OCI-M2 (cell line): ENCODE results near the gene BICDL1.

Experiments
- DNase-seq: peaks from one replicate; lab custom pipeline; 2025; ENCODE audit not compliant: unreplicated experiment; lab: John Stamatoyannopoulos, UW

The BICDL1 gene

DNA sequence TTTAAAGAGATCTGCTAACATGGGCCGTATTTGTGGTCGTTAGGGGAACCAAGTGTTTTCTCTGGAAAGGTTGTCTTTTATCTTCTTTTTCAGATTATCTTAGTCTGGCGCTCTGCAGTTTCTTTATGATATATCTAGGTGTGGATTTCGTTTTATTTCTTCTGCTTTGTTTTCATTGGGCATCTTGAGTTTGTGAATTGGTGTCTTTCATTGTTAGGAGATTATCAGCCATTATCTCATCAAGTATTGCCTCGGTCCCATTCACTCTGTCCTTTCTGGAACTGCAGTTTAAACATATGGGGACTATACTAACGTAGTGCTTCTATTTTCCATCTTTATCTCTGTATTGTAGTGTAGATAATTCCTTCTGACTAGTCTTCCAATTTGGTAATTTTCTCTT lies 60.4 kb downstream of the BICDL1 start:
- DNase-seq: no peak

DNA sequence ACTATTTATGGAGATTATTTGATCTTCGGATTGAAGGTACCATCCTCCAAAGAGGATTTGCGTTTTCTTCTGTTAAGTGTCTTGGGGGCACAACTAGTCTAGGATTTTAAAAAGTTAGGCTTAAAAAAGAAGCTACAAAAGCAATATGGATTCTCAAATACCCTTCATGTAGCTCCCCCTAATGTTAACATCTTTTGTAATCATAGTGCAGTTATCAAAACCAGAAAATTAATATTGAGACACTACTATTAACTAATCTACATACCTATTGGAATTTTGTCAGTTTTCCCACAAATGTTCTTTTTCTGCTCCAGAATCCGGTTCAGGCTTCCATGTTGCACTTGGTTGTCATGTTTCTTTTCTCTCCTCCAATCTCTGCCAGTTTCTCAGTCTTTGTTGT lies 62.5 kb downstream of the BICDL1 start:
- DNase-seq: no peak

DNA sequence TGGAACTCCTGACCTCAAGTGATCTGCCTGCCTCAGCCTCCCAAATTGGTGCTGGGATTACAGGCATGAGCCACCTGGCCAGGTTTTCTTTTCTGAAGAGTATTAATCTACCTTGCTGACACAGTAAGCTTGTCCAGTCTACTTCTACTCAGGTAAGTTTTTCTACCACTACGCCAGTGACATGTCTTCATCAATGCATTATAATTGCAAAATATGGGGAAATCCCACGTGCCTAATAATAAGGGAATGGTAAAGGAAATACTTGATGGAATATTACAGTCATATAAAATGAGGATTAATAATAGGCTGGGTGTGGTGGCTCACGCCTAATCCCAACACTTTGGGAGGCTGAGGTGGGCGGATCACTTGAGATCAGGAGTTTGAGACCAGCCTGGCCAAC lies 65.3 kb downstream of the BICDL1 start:
- no peak for DNase-seq

DNA sequence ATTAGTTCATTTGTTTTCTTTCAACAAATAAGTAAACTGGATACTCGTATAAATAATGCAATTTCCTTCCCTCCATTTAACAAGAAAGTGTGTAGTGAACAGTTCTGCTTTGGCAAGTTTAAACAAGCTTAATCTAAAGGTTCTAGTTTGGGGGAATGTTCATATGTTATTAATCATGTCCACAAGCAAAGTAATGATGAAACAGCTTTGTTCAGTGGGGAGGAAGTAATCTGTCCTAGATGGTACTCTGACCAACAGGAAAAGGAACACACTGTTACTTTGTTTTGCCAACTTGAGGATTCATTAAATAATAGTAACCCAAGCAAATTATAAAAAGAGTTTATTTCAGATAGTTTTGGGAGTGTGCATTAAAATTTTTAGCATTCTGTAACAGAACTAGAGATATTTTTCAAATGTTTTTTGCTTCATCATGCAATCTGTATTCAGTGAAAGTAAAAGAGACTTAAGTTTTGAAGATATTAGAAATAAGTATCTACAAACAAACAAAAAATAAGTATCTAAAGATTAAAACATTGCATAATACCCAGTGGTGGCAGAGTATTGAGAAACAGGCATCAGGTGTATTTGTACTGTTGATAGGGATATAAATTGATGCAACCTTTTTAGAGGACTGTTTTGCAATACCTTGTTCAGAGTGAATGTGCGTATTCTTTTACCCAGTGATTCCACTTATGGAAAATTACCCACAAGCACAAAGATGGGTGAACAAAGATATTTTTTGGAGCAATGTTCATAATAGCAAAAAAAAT lies 66.4 kb downstream of the BICDL1 start:
- DNase-seq: no peak

DNA sequence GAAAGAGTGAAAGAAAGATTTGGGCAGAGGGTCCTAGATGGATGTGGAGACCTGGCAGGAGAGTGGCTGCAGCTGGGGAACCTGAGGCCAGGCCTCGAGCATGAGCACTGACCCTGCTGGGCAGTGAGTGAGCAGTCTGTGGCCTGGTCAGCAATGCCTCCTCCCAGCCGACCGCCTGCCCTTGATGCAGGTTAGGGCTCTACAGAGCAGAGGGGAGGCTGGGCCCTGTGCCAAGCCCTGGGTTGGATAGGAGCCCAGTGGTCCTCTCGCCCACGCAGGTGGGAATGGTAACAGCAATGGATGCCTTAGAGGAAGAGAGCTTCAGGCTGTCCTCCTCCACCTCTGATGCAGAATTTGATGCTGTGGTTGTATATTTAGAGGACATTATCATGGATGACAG lies 67.7 kb downstream of the BICDL1 start:
- DNase-seq: no peak

DNA sequence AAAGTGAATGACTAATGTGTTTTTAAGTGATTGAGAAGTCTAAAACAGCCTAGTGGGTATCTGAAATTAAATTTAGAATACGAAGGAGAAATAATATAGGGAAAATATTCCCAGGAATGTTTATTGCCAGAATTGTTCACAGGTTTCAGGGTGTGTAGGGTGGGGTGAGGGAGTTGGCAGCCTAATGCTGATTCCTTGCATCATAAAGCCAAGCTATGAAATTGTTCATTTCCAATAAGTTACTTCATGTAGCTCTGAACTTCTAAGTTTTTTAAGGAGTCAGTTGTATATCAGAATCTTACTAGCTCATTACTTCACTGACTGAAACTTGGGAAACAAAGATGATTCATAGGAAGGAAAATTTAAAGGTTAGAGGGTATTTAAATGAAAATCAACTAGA lies 71.2 kb downstream of the BICDL1 start:
- DNase-seq: no peak

DNA sequence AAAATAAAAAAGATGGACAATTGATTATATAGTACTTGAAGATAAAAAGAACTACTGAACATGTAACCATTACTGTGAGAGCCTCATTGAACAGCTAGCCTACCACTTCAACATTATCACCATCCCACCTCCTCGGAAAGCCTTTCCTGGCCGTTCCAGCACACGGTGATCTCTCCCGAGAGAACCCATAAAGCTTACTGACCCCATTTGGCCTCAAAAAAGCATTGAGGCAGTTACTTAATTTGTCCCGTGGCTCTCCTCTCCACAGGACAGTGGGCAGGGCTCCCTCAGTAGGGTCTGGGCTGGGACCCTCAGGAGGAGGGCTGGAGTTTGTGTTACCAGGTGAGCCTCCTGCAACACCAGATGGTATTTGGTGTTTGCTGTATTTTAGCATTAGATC lies 71.7 kb downstream of the BICDL1 start:
- no peak for DNase-seq

DNA sequence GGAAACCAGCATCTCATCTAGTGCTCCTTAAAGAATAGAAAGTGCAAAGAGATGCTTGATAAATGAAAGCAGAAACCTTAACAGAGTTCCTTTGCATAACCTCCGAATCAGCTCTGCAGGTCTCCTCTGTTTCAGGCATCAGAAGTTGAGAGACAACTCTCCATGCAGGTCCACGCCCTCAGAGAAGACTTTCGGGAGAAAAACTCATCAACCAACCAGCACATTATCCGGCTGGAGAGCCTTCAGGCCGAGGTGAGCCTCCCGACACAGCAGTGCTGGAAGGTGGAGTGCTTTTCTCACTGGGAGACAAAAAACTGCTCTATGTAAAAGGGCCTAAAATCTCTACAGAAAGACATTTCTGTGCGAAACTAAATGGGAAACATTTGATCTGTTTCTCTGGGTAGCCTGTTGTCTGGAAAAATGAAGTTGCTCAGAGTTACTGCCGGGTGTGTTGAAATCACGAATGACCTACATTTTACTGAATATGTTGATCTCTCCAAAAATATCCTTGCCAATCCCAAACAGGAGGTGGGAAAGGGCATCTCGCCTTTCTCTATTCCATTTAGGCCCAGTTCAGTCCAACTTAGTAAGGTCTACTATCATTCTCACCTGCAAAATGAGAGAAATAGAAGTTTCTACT lies 72.7 kb downstream of the BICDL1 start:
- DNase-seq: no peak

DNA sequence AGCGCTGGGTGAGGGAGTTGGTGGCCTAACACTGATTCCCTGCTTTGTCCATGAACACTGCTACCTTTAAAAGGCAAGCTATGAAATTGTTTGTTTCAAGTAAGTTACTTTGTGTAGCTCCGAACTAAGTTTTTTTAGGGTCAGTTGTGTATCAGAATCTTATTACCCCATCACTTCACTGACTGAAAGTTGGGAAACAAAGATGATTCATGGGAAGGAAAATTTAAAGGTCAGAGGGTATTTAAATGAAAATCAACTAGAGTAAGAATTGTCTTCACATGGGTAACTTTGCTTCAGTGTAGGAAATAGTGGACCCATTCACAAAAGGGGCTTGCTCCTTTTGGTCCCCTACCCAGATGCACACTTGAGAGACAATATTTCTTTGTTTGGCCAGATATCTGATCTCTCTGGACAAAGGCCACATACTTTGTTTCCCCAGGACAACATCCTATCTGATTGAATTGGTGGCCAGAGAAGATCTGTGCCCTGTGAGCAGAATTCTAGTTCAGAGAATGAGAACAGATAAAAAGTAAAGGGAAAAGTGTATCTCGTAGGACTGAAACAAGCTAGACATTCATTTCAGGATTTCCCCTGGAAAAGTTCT lies 74.0 kb downstream of the BICDL1 start:
- no peak for DNase-seq

DNA sequence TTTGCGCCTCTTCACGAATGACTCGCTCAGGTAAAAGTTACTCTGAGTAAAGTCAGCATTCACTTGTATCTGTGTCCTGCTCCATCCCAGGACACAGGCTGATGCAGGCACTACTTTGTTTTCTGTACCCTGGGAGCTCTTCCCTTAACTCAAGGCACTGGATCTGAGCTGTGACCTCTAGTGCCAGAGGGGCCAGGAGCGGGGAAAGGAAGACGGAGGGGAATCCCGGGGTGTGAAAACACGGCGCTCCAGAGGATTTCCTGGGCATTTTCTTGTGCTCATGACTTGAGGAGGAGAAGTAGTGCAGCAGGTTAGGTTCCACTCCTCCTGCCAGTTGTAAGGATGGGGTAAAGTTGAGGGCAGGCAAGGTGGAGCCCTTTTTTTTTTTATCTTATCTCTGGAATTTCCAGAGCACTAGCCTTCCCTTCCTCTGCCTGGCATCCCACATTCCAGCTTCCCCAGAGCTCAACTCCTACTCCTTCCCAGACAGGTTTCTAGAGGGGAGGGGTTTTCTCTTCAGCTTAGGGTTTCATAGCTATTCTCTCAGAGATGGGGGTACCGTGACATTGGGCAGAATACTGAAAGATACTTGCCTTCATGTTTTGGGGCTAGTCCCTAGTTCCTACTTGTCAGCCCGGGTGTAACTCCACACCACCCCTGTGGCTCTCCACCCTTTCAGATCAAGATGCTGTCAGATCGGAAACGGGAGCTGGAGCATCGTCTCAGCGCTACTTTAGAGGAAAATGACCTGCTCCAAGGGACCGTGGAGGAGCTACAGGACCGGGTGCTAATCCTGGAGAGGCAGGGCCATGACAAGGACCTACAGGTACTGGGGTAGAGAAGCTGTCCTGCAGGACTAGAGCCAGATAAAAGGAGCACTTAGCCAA lies 75.3 kb downstream of the BICDL1 start:
- DNase-seq: no peak

DNA sequence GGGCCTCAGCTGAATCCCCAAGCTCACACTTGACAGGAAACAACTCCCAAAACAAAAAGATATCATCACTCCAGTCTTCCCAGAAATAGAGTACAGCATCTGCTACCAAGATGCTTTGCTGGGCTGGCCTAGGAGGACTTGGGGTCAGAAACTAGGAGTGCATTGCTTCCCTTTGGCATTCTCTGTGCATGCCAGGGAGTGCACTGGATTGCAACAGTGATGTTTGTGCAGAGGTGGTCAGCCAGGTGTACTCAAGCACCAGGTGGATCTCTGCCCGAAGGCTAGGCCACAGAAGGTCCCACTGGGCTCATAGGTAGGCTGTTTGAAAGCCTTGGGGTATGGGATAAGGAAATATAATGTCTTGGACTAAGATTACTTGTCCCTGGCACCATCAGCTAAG lies 76.4 kb downstream of the BICDL1 start:
- no peak for DNase-seq

DNA sequence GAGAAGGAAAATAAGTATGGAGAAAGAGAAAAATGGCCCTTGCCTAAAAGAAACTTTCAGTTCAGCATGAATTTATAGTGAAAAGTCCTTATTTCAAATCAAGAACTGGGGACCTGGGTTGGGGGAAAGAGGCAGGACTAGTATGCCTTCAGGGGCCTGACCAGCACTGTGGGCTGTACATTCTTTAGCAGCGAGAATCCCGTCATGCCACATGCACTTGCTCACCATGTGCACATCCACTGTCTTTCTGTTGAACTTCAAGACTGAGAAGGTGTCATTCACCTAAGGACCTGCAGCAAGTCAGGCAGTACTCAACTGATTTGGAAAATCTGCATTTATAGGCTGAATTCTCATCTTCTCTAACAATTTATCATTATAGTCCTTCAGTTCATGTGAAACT lies 77.3 kb downstream of the BICDL1 start:
- DNase-seq: no peak

DNA sequence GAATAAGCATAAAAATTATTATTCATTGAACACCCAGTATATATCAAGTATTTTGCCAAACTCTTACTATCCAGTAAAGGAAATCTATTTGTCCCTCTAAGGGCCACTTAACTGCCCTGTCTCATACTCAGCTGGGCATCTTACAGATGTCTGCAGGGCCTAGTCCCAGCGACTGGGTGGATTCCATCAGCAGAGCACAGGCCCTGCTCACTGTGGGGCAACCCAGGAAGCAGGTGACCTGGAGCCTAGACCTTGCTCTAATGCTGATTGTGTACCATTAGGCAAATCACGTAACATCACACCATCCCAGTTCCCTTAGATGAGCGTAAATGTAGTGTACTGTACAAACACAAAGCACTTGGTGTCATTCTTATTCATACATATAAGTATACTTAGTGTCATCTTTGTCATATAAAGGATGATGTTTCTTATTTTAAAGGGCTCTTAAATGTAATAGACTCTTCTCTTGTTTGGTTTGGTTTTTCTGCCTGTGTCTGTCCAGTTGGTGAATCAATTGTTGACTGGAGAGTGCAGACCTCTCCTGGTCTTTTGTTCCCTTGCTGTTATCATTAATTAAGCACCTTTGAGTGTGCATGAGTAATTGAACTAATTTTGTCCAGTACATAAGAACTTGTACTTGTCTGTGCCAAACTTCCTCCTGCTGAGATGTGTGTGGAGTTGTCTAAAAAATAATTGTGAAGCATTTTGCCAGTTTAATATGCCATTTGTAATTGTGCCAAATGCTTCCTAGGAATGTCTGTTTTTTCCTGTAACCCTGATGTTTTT lies 78.2 kb downstream of the BICDL1 start:
- DNase-seq: no peak

DNA sequence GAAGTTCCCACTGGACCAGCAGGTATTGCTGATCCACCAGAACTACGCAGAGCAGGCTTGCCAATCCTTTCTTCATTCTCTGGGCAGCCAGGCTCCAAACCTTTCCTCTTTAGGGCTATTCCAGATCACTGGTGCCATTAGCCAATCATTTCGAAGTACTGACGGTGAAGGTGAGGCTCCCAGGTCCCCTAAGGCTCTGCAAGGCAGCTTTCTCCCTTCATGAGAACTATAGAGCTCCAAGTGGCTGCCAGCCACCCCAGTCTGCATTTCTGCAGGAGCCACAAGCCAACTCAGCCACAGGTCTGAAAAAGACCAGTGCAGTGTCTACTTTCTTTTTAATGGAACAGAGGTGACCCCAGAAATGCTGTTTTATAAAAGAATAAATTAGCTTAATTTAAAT lies 78.9 kb downstream of the BICDL1 start:
- DNase-seq: no peak

DNA sequence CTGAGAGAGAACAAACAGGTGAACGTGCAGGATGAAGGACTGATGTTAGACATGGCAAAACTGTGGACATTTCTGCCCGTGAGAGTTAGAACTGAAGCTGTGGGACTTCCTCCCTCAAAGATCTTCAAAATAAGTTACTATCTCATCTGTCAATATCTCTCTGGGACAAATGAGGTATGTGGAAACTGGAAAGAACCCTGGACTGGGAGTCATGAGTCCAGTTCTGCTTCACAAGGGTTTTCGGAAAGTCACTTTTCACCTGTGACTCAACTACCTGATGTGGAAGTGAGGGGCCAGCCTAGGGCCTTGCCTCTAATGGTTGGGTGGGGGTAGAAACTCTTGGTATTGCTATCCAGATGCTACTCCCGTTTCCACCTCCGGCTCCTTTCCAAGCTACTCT lies 80.2 kb downstream of the BICDL1 start:
- no peak for DNase-seq

DNA sequence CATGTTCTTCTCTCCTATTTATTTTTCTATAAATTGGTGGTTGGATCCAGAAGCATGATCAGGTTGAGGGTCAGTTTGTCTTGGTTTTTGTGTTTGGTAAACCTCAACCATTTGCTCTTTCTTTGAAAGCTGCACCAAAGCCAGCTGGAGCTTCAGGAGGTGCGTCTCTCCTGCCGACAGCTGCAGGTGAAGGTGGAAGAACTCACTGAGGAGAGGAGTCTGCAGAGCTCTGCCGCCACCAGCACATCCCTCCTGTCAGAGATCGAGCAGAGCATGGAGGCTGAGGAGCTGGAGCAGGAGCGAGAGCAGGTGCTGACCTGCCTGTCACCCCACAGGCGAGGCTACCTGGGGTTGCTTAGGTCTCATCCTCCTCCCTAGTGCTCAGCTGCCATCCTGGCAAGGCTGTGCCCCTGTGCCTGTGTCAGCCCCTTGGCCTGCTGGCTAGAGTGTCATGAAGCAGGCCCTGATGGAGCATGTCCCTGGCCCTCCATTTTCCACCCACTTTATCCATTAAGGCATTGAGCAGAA lies 82.5 kb downstream of the BICDL1 start:
- DNase-seq: no peak

DNA sequence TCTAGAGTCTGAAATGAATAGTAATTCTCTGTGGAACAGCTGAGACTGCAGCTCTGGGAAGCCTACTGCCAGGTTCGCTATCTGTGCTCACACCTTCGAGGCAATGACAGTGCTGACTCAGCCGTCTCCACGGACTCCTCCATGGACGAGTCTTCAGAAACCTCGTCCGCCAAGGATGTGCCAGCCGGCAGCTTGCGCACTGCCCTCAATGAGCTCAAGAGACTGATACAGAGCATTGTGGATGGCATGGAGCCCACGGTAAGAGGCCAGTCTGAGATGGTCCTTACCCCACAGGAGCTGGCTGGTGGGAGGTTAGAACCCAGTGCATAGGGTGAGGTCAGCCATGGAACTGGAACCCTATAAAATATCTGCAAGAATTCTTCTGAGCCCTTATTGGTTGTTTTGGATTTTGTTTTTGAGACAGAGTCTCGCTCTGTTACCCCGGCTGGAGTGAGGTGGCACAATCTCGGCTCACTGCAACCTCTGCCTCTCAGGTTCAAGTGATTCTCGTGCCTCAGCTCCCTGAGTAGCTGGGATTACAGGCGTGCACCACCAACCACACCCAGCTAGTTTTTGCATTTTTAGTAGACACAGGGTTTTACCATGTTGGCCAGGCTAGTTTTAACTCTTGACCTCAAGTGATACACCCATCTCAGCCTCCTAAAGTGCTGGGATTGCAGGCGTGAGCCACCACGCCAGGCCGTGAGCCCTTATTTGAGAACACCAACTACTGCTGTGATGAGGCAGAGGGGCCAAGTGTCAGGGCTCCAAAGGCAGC lies 83.6 kb downstream of the BICDL1 start:
- no peak for DNase-seq

DNA sequence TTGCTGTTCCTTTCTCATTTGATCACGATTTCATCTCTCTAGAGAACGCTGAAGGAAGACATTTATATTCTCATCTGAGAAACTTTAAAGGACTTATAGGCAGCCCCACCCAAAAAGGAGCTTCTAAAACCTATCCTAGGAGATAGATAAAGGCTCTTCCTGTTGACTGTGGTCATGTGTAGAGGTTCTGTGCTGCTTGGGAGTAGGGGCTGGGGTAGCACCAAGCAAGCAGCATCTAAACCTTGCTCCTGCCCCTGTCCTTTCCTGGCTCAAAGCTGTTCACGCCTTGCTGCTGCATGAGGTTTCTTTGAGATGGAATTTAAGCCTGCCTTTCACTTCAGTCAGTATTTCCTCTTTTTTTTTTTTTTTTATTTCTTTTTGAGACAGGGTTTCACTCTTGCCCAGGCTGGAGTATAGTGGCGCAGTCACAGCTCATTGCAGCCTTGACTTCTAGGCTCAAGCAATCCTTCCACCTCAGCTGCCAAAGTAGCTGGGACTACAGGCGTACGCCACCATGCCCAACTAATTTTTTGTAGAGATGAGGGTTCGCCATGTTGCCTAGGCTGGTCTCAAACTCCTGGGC lies 86.1 kb downstream of the BICDL1 start:
- no peak for DNase-seq

DNA sequence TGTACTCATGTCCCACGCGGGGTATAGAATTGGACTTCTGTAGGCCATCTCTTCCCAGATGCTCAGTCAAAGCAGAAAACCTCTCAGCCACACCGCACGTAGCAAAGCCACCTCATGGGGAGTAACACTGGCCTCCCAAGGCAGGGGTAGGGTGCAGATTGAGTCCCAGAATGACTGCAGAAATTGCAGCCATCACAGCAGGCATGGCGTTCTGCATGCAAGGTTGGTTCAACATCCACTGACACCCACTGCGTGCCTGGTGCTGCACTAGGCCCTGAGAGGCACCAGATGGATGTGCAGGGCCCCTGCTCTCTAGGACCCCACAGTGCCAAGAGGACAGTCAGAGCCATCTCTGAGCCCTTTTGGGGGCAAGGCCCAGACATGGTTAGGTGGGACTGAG lies 87.6 kb downstream of the BICDL1 start:
- no peak for DNase-seq
